ENCODE results near the gene APEH.
A peak's percentile ranks its signal among the peaks of the same experiment; 100 is the strongest.
"Not testable (repeated sequence)": the region's sequence is repeated elsewhere in the genome, so short reads cannot be mapped to it uniquely, and the experiment has no call there.

APEH gene

GRCh38 chr3:49667701-49668413 is 6.3 kb upstream of the APEH start:
- DNase-seq (ENCODE audit: extremely low read depth in 1 of 2, low read depth in 1 of 2), result no peak

- DNase-seq (ENCODE audit: extremely low read depth in 1 of 2, low read depth in 1 of 2), result no peak
These were observed 5.7 kb upstream of the APEH start for GRCh38 chr3:49668414-49668797.

GRCh38 chr3:49668861-49669260 is 5.3 kb upstream of the APEH start:
- DNase-seq (ENCODE audit: extremely low read depth in 1 of 2, low read depth in 1 of 2), result no peak

- no peak for DNase-seq (ENCODE audit: extremely low read depth in 1 of 2, low read depth in 1 of 2)
These were observed 4.8 kb upstream of the APEH start for GRCh38 chr3:49669352-49669751.

- DNase-seq (ENCODE audit: extremely low read depth in 1 of 2, low read depth in 1 of 2), result no peak
These were observed 3.2 kb upstream of the APEH start for GRCh38 chr3:49670940-49671290.

- peak; percentile 39 to 54 for DNase-seq (ENCODE audit: extremely low read depth in 1 of 2, low read depth in 1 of 2)
These were observed 2.6 kb upstream of the APEH start for GRCh38 chr3:49671291-49672288.

- DNase-seq (ENCODE audit: extremely low read depth in 1 of 2, low read depth in 1 of 2), result no peak
These were observed 933 bp upstream of the APEH start for GRCh38 chr3:49673121-49673714.

GRCh38 chr3:49674497-49674983 is 389 bp downstream of the APEH start:
- DNase-seq (ENCODE audit: extremely low read depth in 1 of 2, low read depth in 1 of 2), result no peak

- DNase-seq (ENCODE audit: extremely low read depth in 1 of 2, low read depth in 1 of 2), result no peak
These were observed 1.8 kb downstream of the APEH start for GRCh38 chr3:49675912-49676311.

- no peak for DNase-seq (ENCODE audit: extremely low read depth in 1 of 2, low read depth in 1 of 2)
These were observed 6.5 kb downstream of the APEH start for GRCh38 chr3:49680493-49681231.

GRCh38 chr3:49681232-49681522 is 7.0 kb downstream of the APEH start:
- DNase-seq (ENCODE audit: extremely low read depth in 1 of 2, low read depth in 1 of 2), result no peak

- DNase-seq (ENCODE audit: extremely low read depth in 1 of 2, low read depth in 1 of 2), result no peak
These were observed 7.4 kb downstream of the APEH start for GRCh38 chr3:49681543-49681942.

GRCh38 chr3:49683162-49683561 is 9.0 kb downstream of the APEH start:
- DNase-seq (ENCODE audit: extremely low read depth in 1 of 2, low read depth in 1 of 2), result no peak

GRCh38 chr3:49684453-49684852 is 10.3 kb downstream of the APEH start:
- DNase-seq (ENCODE audit: extremely low read depth in 1 of 2, low read depth in 1 of 2), result not testable (repeated sequence)

- DNase-seq (ENCODE audit: extremely low read depth in 1 of 2, low read depth in 1 of 2), result not testable (repeated sequence)
These were observed 11.0 kb downstream of the APEH start for GRCh38 chr3:49685103-49685502.

- DNase-seq (ENCODE audit: extremely low read depth in 1 of 2, low read depth in 1 of 2), result not testable (repeated sequence)
These were observed 11.7 kb downstream of the APEH start for GRCh38 chr3:49685846-49686245.

GRCh38 chr3:49686346-49686745 is 12.2 kb downstream of the APEH start:
- DNase-seq (ENCODE audit: extremely low read depth in 1 of 2, low read depth in 1 of 2), result not testable (repeated sequence)

GRCh38 chr3:49686769-49687423 is 12.7 kb downstream of the APEH start:
- DNase-seq (ENCODE audit: extremely low read depth in 1 of 2, low read depth in 1 of 2), result not testable (repeated sequence)

GRCh38 chr3:49687424-49687795 is 13.3 kb downstream of the APEH start:
- DNase-seq (ENCODE audit: extremely low read depth in 1 of 2, low read depth in 1 of 2), result not testable (repeated sequence)

GRCh38 chr3:49688338-49689045 is 14.3 kb downstream of the APEH start:
- not testable (repeated sequence) for DNase-seq (ENCODE audit: extremely low read depth in 1 of 2, low read depth in 1 of 2)
